Gastroesophageal sphincter (tissue), 3 donors: ENCODE data around the gene PERP.

Source experiments
- CTCF ChIP-seq, 4 experiments: fragments of 200-600 bp in 2 of 4; fragments of 450-650 bp in 2 of 4; sonication (generic) in 1 of 4; IDR thresholded peaks; one replicate each; pipeline ENCODE4 v1.5.1; 2017 to 2019; ENCODE audit warnings: antibody characterized with exemption in 4 of 4, mild to moderate bottlenecking in 2 of 4, moderate library complexity in 2 of 4
- EP300 ChIP-seq: sonication (generic); formaldehyde crosslinking; IDR thresholded peaks from one replicate; pipeline ENCODE4 v1.6.1; 2017; ENCODE audit warnings: antibody characterized with exemption, mild to moderate bottlenecking
- POLR2A ChIP-seq, 2 donors: fragments of 450-650 bp; IDR thresholded peaks; one replicate each; pipeline ENCODE4 v1.6.1; 2017; ENCODE audit warnings: antibody characterized with exemption in 2 of 2, mild to moderate bottlenecking in 2 of 2, moderate library complexity in 1 of 2
- POLR2AphosphoS5 ChIP-seq: sonication (generic); formaldehyde crosslinking; IDR thresholded peaks from one replicate; pipeline ENCODE4 v1.6.1; 2017; ENCODE audit warnings: antibody characterized with exemption

GRCh38 chr6:138115201-138115600 is 8.0 kb upstream of the PERP start:
- TF ChIP-seq CTCF (IDR thresholded peaks at IDR 0.05) (no peak), POLR2A (IDR thresholded peaks at IDR 0.05) (no peak), POLR2AphosphoS5 (no peak), EP300 (no peak)
